Vagina (tissue), 2 donors: Measurements from ENCODE around the gene GYG2. TPM values are rescaled to one million over a fixed set of nuclear protein-coding genes. Genes with fewer than 3 reads are reported as not detected.
"Not testable (repeated sequence)": the region's sequence is repeated elsewhere in the genome, so short reads cannot be mapped to it uniquely, and the experiment has no call there.

Experiments
- DNase-seq, 2 donors: peaks; one replicate each; pipeline ENCODE4 v3.0.0-alpha.2; 2017; ENCODE audit errors: extremely low spot score in 2 of 2
- H3K27ac ChIP-seq: fragments of 200-600 bp; sonication (generic); one replicate; pipeline ENCODE4 v1.5.1; 2019
- H3K27me3 ChIP-seq: fragments of 200-600 bp; sonication (generic); one replicate; pipeline ENCODE4 v1.5.1; 2019
- H3K36me3 ChIP-seq, 2 donors: fragments of 200-600 bp; sonication (generic); one replicate each; pipeline ENCODE4 v1.5.1; 2017 to 2019
- H3K4me1 ChIP-seq: fragments of 200-600 bp; sonication (generic); one replicate; pipeline ENCODE4 v1.5.1; 2019
- H3K4me3 ChIP-seq, 2 donors: fragments of 200-600 bp; sonication (generic); 1 replicate in 1 of 2; 2 replicates in 1 of 2; pipeline ENCODE4 v1.5.1; 2016 to 2019
- H3K9me3 ChIP-seq: fragments of 200-600 bp; sonication (generic); one replicate; pipeline ENCODE4 v1.5.1; 2019
- CTCF ChIP-seq, 3 experiments: fragments of 450-650 bp in 2 of 3; fragments of 200-600 bp in 1 of 3; sonication (generic) in 1 of 3; IDR thresholded peaks; one replicate each; pipeline ENCODE4 v1.5.1; 2017 to 2019; ENCODE audit warnings: antibody characterized with exemption in 3 of 3, mild to moderate bottlenecking in 2 of 3, moderate library complexity in 2 of 3
- POLR2A ChIP-seq, 2 donors: fragments of 450-650 bp; IDR thresholded peaks; one replicate each; pipeline ENCODE4 v1.6.1; 2017; ENCODE audit warnings: antibody characterized with exemption in 2 of 2, mild to moderate bottlenecking in 2 of 2, moderate library complexity in 2 of 2
- POLR2AphosphoS5 ChIP-seq, 2 donors: sonication (generic); formaldehyde crosslinking; IDR thresholded peaks; one replicate each; pipeline ENCODE4 v1.9.0; 2017; ENCODE audit warnings: antibody characterized with exemption in 2 of 2, mild to moderate bottlenecking in 2 of 2, low read depth in 1 of 2; ENCODE audit not compliant: insufficient read depth in 1 of 2
- intact Hi-C: fragments of 100-400 bp; cut with DNase I; formaldehyde crosslinking; loops from one replicate; pipeline ENCODE4 v1.15.1; 2023
- total RNA-seq: library from RNA; depleted of rRNA; stranded (reverse); fragments of >200 nt; gene quantifications from one replicate; pipeline ENCODE4 v1.2.3, GENCODE V29; 2016

The GYG2 gene
- 15.7 TPM for total RNA-seq

GRCh38 chrX:2828344-2828958 lies at the start of gene GYG2:
TSS of gene GYG2 (plus strand) at chrX:2828930. CDS start at chrX:2830189, 1,259 bp downstream.
- DNase-seq = no peak
- no peaks in the 10 kb centered on the region for H3K36me3 ChIP-seq
- H3K27ac ChIP-seq = peak within 1 kb of the TSS; percentile 17
- peaks cover 7% of the 10 kb centered on the region for H3K4me1 ChIP-seq
- intact Hi-C loops = no loop called here
- no peaks in the 10 kb centered on the region for H3K27me3 ChIP-seq
- H3K9me3 ChIP-seq = no peaks in the 10 kb centered on the region
- no peak for TF ChIP-seq POLR2A (IDR thresholded peaks at IDR 0.05)
- TF ChIP-seq POLR2AphosphoS5 (IDR thresholded peaks at IDR 0.05; ENCODE audit: insufficient read depth in 1 of 2, low read depth in 1 of 2) = no peak
- no peak for TF ChIP-seq CTCF (IDR thresholded peaks at IDR 0.05)
- peak within 1 kb of the TSS; percentile 44 to 52 for H3K4me3 ChIP-seq

- not testable (repeated sequence) for H3K36me3 ChIP-seq, H3K27ac ChIP-seq
Observed at GRCh38 chrX:2780472-2781225, 48.1 kb upstream of the GYG2 start.

GRCh38 chrX:2781226-2781571 lies 47.5 kb upstream of the GYG2 start:
- intact Hi-C loops = no loop called here
- H3K9me3 ChIP-seq = no peaks in the 10 kb centered on the region
- TF ChIP-seq POLR2AphosphoS5 (IDR thresholded peaks at IDR 0.05; ENCODE audit: insufficient read depth in 1 of 2, low read depth in 1 of 2) = no peak
- TF ChIP-seq POLR2A (IDR thresholded peaks at IDR 0.05) = no peak
- no peak for TF ChIP-seq CTCF (IDR thresholded peaks at IDR 0.05)
- H3K4me1 ChIP-seq = no peaks in the 10 kb centered on the region
- DNase-seq = no peak
- no peak overlapping the region for H3K27ac ChIP-seq
- H3K27me3 ChIP-seq = no peaks in the 10 kb centered on the region
- no peak overlapping the region for H3K4me3 ChIP-seq
- no peaks in the 10 kb centered on the region for H3K36me3 ChIP-seq

More at GRCh38 chrX:2780472-2781225, 48.1 kb upstream of the GYG2 start:
- H3K4me1 ChIP-seq, intact Hi-C loops, H3K4me3 ChIP-seq, DNase-seq, H3K9me3 ChIP-seq, H3K27me3 ChIP-seq: not testable (repeated sequence)

GRCh38 chrX:2781698-2782097 lies 47.0 kb upstream of the GYG2 start:
- Histone ChIP-seq H3K4me3 (no peak overlapping the region), H3K27me3 (no peaks in the 10 kb centered on the region), H3K4me1 (no peaks in the 10 kb centered on the region), H3K9me3 (no peaks in the 10 kb centered on the region), H3K36me3 (no peaks in the 10 kb centered on the region), H3K27ac (no peak overlapping the region)
- intact Hi-C loops = no loop called here
- TF ChIP-seq POLR2AphosphoS5 (IDR thresholded peaks at IDR 0.05; ENCODE audit: insufficient read depth in 1 of 2, low read depth in 1 of 2) = no peak
- no peak for TF ChIP-seq POLR2A (IDR thresholded peaks at IDR 0.05)
- TF ChIP-seq CTCF (IDR thresholded peaks at IDR 0.05) = no peak
- no peak for DNase-seq

- no peak overlapping the region for H3K27ac ChIP-seq
- no peaks in the 10 kb centered on the region for H3K27me3 ChIP-seq
- TF ChIP-seq POLR2A (IDR thresholded peaks at IDR 0.05) (no peak), POLR2AphosphoS5 (IDR thresholded peaks at IDR 0.05; ENCODE audit: insufficient read depth in 1 of 2, low read depth in 1 of 2) (no peak), CTCF (IDR thresholded peaks at IDR 0.05) (no peak)
- no peaks in the 10 kb centered on the region for H3K9me3 ChIP-seq
- no peak overlapping the region for H3K4me3 ChIP-seq
- H3K4me1 ChIP-seq = no peaks in the 10 kb centered on the region
- intact Hi-C loops = no loop called here
- DNase-seq = no peak
- H3K36me3 ChIP-seq = no peaks in the 10 kb centered on the region
Observed at GRCh38 chrX:2782171-2782570, 46.6 kb upstream of the GYG2 start.
